Measurements from ENCODE around the gene MAGED2.

DNA sequence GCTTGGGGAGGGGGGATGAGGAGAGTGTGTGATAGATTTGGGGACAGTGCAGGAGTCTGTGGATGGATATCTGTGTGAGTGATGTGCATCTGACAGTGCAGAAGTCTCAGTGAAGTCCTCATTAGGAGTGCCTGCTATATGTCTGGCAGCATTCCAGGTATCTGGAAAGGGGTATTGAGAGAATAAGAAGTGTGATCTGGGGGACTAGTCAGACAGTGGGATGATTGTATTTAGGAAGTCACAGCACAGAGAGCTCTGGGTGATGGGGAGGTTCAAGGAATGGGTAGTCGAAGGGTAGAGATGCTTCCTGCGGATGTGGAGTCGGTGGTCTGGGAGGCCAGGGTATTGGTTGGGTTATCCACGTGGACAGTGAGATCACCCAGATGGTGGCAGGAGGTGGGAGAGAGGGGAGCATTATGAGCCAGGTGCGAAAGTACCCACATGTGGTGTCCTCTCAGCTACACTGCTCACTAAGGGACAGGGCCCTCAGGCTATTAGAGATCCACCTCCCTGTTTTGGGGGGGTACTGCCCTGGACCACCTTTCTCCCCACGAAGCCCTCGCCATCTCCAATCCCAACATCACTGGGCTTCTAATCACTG, 9.8 kb downstream of the MAGED2 start:
- TF ChIP-seq POLR2A (IDR thresholded peaks at IDR 0.05): no peak
- TF ChIP-seq, protein P1, sequence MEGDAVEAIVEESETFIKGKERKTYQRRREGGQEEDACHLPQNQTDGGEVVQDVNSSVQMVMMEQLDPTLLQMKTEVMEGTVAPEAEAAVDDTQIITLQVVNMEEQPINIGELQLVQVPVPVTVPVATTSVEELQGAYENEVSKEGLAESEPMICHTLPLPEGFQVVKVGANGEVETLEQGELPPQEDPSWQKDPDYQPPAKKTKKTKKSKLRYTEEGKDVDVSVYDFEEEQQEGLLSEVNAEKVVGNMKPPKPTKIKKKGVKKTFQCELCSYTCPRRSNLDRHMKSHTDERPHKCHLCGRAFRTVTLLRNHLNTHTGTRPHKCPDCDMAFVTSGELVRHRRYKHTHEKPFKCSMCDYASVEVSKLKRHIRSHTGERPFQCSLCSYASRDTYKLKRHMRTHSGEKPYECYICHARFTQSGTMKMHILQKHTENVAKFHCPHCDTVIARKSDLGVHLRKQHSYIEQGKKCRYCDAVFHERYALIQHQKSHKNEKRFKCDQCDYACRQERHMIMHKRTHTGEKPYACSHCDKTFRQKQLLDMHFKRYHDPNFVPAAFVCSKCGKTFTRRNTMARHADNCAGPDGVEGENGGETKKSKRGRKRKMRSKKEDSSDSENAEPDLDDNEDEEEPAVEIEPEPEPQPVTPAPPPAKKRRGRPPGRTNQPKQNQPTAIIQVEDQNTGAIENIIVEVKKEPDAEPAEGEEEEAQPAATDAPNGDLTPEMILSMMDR (IDR thresholded peaks at IDR 0.05): no peak

Data from body of pancreas (tissue), 4 donors.